Large intestine (tissue), 3 donors: Measurements from ENCODE around the gene ZG16B. TPM values are rescaled to one million over a fixed set of nuclear protein-coding genes. Genes with fewer than 3 reads are reported as not detected.

Source experiments
- DNase-seq, 2 donors: peaks; one replicate each; pipeline versions ENCODE4 v3.0.0 to v3.0.0-alpha.2; 2013
- H3K27ac ChIP-seq: one replicate; pipeline ENCODE4 v1.5.1; 2013; ENCODE audit warnings: low read length
- H3K27me3 ChIP-seq: 2 replicates; pipeline ENCODE4 v1.6.1; 2013; ENCODE audit warnings: low read length; ENCODE audit not compliant: control insufficient read depth, insufficient read depth
- H3K36me3 ChIP-seq: 2 replicates; pipeline ENCODE4 v1.6.1; 2013; ENCODE audit warnings: low read length; ENCODE audit not compliant: control insufficient read depth, insufficient read depth
- H3K4me1 ChIP-seq: one replicate; pipeline ENCODE4 v1.6.1; 2013; ENCODE audit warnings: low read length; ENCODE audit not compliant: control insufficient read depth, insufficient read depth
- H3K4me3 ChIP-seq: one replicate; pipeline ENCODE4 v1.5.1; 2013; ENCODE audit warnings: low read length
- H3K9me3 ChIP-seq: one replicate; pipeline ENCODE4 v1.6.1; 2013; ENCODE audit warnings: mild to moderate bottlenecking, low read depth, low read length, moderate library complexity; ENCODE audit not compliant: control insufficient read depth
- WGBS: methylation state at CpG from one replicate; pipeline ENCODE4 v1.1.5; 2013; ENCODE audit warnings: low lambda C conversion rate; ENCODE audit not compliant: insufficient coverage; 5-methylcytosine and 5-hydroxymethylcytosine counted together
- polyA plus RNA-seq: library from polyadenylated mRNA; unstranded; fragments of 120-200 nt; gene quantifications from one replicate; pipeline ENCODE4 v1.2.1, GENCODE V29; 2013

ZG16B gene
- polyA plus RNA-seq, 1 donor = 4.3 TPM

DNA sequence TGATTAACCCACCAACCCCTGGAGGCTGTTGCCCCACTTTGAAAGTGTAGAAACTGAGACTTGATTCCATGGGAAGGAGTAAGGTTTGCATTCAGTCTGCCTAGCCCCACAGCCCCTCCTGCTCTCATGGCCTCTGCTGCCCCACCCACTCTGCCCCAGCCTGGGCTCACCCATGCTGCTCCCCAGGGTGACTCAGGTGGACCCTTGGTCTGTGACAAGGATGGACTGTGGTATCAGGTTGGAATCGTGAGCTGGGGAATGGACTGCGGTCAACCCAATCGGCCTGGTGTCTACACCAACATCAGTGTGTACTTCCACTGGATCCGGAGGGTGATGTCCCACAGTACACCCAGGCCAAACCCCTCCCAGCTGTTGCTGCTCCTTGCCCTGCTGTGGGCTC, 25.4 kb upstream of the ZG16B start:
- Histone ChIP-seq H3K27ac (no peak overlapping the region), H3K9me3 (peaks cover 25% of the 10 kb centered on the region), H3K27me3 (no peaks in the 10 kb centered on the region), H3K4me3 (no peak overlapping the region), H3K36me3 (no peaks in the 10 kb centered on the region), H3K4me1 (no peaks in the 10 kb centered on the region)
- no CpG with 5 or more reads among the region's 4 CpGs for WGBS
- no peak for DNase-seq

DNA sequence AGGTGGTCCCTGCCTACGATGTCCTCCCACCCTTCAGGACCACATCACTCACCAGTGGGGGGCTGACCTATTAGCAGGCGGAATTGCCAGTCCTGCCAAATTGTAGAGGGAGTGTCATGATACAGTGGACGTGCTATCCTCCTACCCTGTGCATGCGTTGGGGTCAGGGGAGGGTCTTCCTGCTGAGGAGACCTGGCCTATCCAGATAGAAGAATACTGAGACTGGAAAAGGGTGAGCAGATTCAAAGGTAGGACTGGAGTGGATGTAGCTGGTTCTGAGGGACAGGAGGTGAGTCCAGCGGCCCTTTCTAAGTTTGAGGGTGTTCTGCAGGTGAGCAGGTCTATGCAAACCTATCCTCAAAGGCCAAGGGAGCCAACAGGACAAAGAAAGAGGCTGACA, 23.8 kb upstream of the ZG16B start:
- Histone ChIP-seq H3K27ac (no peak overlapping the region), H3K4me3 (no peak overlapping the region), H3K36me3 (no peaks in the 10 kb centered on the region), H3K27me3 (no peaks in the 10 kb centered on the region), H3K4me1 (no peaks in the 10 kb centered on the region), H3K9me3 (peaks cover 25% of the 10 kb centered on the region)
- WGBS = no CpG with 5 or more reads among the region's 5 CpGs
- no peak for DNase-seq

DNA sequence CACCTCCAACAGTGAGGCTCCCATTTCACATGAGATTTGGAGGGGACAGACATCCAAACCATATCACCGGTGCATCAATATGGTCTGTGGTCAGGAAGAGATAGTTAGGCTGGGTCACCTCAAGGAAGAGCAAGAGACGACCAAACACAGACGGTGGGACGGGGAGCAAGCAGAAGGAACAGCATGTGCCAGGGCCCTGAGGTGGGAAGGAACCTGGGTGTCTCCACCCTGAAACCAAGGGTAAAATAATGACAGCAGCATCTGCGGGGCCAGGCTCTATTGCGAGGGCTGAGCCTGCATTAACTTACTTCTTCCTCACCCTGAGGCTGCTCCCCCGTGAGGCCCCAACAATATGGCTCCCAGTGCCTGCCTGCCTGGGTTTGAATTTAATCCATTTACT, 21.9 kb upstream of the ZG16B start:
- Histone ChIP-seq H3K36me3 (no peaks in the 10 kb centered on the region), H3K4me3 (no peak overlapping the region), H3K27ac (no peak overlapping the region), H3K9me3 (peaks cover 18% of the 10 kb centered on the region), H3K4me1 (no peaks in the 10 kb centered on the region), H3K27me3 (no peaks in the 10 kb centered on the region)
- 80% methylated on average over 1 of the region's 7 CpGs for WGBS
- DNase-seq = no peak

DNA sequence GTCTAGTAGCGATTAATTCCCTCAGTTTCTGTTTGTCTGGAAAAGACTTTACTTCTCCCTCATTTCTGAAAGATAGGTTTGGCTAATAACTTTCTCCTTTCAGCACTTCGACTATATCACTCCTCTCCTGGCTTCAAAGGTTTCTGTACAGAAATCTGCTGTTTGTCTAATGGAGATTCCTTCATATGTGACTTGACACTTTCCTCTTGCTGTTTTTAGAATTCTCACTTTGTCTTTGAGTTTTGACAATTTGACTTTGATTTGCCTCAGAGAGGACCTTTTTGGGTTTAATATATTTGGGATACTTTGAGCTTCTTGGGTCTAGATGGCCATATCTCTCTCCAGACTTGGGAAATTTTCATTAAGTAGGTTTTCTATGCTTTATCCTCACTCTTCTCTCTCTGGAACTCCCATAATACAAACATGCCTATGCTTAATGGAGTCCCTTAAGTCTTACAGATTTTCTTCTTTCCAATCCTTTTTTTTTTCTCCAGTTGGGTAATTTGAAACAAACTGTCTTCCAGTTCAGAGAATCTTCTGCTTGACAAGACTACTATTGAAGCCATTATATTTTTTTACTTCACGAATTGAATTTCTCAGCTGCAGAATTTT, 20.8 kb upstream of the ZG16B start:
- Histone ChIP-seq H3K27ac (no peak overlapping the region), H3K27me3 (no peaks in the 10 kb centered on the region), H3K9me3 (peaks cover 9% of the 10 kb centered on the region), H3K36me3 (no peaks in the 10 kb centered on the region), H3K4me3 (no peak overlapping the region), H3K4me1 (no peaks in the 10 kb centered on the region)
- no peak for DNase-seq
- WGBS = 73% methylated on average over 3 of the region's 3 CpGs

DNA sequence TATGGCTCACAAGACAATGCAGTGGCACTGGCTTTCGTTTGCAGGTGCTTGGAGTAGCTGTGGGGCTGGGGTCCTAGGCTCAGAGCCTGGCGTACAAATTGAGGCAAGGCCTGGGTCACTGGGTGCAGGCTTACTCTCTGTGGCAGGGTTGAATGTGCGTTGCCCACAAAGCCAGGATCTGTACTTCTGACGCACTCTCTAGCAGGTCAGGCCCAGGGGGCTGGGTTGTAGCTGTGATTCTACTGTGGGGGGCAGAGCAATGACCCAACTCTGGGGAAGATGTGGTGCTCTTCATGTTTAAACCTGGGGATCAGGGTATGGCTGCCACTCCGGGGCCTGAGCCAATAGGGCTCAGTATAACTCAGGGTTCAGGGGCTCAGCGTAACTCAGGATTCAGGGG, 19.5 kb upstream of the ZG16B start:
- Histone ChIP-seq H3K27ac (no peak overlapping the region), H3K4me3 (no peak overlapping the region), H3K36me3 (no peaks in the 10 kb centered on the region), H3K4me1 (peaks cover 8% of the 10 kb centered on the region), H3K9me3 (no peaks in the 10 kb centered on the region), H3K27me3 (no peaks in the 10 kb centered on the region)
- DNase-seq = no peak
- WGBS = no CpG with 5 or more reads among the region's 6 CpGs

DNA sequence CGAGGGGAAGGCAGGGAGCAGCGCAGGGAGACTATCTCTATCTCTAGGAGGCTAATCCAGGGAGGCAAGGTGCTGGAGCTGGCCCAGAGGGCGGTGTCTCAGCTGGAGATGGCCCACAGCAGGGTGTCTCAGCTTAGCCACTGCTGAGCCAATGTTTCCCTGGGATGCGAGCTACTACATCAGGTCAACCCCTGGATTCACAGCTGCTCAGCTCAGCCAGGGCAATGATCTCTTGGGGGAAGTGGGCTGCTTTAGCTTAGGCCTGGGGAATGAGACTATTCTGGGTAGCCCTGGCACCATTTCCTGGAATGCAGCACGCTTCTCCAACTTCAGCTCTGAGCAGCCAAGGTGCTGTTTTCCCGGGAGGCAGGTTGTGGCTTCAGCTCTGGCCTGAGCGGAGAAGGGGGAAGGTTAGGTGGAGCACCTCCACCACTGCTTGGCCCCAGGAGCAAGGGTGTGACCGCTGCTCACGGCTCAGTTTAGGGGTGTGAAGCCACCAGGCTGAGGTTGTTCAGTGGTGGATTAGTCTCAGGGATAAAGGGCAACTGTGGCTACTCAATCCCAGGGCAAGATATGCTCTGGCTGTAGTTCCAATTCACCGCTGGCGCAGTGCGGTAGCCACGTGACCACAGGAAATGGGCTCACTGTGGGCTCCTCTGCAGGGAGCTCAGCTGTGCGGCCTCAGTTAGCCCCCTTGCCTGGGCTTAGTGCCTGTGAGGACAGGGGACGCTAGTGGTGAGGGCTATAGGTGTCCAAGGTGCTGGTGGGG, 18.2 kb upstream of the ZG16B start:
- no peaks in the 10 kb centered on the region for H3K36me3 ChIP-seq
- no peaks in the 10 kb centered on the region for H3K27me3 ChIP-seq
- H3K4me3 ChIP-seq = no peak overlapping the region
- DNase-seq = no peak
- H3K4me1 ChIP-seq = peaks cover 11% of the 10 kb centered on the region
- H3K9me3 ChIP-seq = no peaks in the 10 kb centered on the region
- no peak overlapping the region for H3K27ac ChIP-seq
- no CpG with 5 or more reads among the region's 15 CpGs for WGBS

DNA sequence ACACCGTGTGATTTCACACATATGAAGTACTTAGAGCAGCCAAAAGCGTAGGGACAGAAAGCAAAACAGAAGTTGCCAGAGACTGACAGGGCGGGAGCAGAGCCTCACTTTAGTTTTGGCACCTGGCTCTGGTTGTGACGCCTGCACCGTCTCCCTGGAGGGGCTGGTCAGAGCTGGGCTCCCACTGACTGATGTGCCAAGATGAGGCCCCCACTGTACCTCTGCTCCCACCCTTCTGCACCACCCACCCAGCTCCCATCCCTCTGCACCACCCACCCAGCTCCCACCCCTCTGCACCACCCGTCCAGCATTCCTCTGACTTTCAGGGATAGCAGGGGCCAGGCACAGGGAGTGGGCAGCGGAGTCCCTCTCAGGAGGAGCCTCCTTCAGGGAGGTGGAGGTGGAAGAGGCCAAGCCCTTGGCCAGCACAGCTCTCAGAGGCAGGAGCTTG, 16.3 kb upstream of the ZG16B start:
- H3K4me3 ChIP-seq = no peak overlapping the region
- no peak overlapping the region for H3K27ac ChIP-seq
- DNase-seq = no peak
- no CpG with 5 or more reads among the region's 7 CpGs for WGBS
- no peaks in the 10 kb centered on the region for H3K27me3 ChIP-seq
- H3K4me1 ChIP-seq = peaks cover 11% of the 10 kb centered on the region
- H3K9me3 ChIP-seq = no peaks in the 10 kb centered on the region
- no peaks in the 10 kb centered on the region for H3K36me3 ChIP-seq

DNA sequence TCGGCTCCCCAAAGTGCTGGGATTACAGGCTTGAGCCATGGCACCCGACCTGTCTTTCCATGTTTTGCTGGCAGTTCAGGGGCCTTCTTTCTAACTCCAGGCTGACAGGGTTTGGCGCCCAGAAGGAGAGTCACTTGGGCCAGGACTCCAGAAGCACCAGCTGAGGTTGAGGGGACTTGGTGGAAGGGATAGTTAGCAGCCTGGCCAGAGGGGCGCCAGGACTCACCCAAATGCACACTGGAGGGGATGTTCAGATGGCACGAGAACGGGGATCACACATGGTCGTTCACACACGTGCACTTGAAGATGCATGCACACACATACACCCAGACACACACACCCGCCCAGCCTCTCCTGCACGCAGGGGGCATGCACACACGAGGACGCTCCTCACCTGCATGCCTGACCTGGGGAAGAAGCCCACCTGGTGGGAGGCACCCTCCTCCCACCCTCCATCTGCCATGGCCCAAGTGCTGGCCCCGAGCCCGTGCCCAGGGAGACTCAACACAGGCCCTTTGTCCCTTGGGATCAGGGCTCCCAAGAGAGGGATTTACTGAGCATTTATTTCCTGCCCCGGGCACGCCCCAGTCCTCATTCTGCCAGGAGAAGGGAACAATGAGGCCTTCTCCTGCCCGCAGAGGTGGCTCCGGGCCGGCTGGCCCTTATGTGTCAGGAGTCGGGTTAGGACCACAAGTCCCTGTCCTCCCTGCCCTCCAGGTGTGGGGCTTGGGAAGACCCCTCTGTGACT, 15.4 kb upstream of the ZG16B start:
- no peaks in the 10 kb centered on the region for H3K27me3 ChIP-seq
- no peak for DNase-seq
- no CpG with 5 or more reads among the region's 20 CpGs for WGBS

DNA sequence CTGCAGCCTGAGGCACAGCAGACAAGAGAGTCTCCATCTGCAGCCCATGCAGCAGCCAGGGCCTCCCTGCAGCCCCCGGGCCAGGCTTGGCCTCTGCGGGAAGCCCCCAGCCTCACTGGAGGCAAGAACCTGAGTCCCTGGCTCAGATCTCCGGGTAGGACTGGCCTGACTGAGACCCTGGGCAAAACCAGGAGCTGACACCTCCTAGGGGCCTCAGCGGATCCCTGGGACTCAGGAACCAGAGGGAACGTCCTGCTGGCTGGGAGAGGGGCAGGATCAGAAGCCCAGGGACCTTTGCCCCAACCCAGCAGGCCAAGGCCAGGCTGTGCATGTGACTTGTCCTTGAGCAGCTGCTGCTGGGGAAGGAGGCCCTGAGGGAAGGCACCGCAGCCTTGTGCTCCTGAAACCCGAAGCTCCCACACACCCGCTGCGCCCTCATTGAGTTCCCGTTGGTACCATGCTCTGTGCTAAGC, 14.8 kb upstream of the ZG16B start:
- peak; percentile 37 to 65 for DNase-seq
- no peaks in the 10 kb centered on the region for H3K27me3 ChIP-seq
- H3K9me3 ChIP-seq = no peaks in the 10 kb centered on the region
- peaks cover 11% of the 10 kb centered on the region for H3K4me1 ChIP-seq
- no peaks in the 10 kb centered on the region for H3K36me3 ChIP-seq
- no CpG with 5 or more reads among the region's 10 CpGs for WGBS
- no peak overlapping the region for H3K27ac ChIP-seq
- H3K4me3 ChIP-seq = no peak overlapping the region

More for the DNA sequence above, 15.4 kb upstream of the ZG16B start:
- no peaks in the 10 kb centered on the region for H3K36me3 ChIP-seq
- peaks cover 11% of the 10 kb centered on the region for H3K4me1 ChIP-seq
- no peaks in the 10 kb centered on the region for H3K9me3 ChIP-seq
- no peak overlapping the region for H3K27ac ChIP-seq
- H3K4me3 ChIP-seq = no peak overlapping the region

DNA sequence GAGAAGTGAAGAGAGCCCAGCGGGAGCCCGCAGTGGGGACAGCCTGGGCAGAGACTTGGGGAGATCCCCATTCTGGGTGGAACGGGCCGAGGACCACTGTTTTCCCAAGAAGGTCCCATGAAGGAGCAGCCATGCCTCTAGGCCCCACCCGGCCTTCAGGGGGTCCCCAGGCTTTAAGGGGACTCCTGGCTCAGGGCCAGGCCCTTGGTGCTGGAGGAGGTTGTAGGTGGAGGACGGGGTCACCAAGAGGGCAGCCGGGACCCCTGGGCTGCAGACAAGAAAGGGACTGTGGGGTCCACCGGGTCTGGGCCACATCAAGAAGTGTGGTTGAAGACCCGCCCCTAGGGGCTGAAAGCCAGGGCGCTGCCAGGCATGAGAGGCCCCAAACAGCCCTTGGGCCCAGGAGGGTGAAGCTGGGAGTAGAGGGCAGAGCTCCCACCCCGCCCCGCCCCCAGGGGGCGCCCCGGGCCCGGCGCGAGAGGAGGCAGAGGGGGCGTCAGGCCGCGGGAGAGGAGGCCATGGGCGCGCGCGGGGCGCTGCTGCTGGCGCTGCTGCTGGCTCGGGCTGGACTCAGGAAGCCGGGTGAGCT, 13.3 kb upstream of the ZG16B start, which contains the start of gene PRSS21:
Gene PRSS21, plus strand, starts transcription at position 487 of the 589 bp plus-strand sequence. Its CDS starts 32 bp downstream, at position 519.
- no peak for DNase-seq
- no CpG with 5 or more reads among the region's 28 CpGs for WGBS
- H3K36me3 ChIP-seq = no peaks in the 10 kb centered on the region
- no peaks in the 10 kb centered on the region for H3K9me3 ChIP-seq
- no peak within 1 kb of the TSS for H3K4me3 ChIP-seq
- no peaks in the 10 kb centered on the region for H3K27me3 ChIP-seq
- peaks cover 11% of the 10 kb centered on the region for H3K4me1 ChIP-seq
- no peak within 1 kb of the TSS for H3K27ac ChIP-seq
